ENCODE results near the gene PGS1. TPM values are rescaled to one million over a fixed set of nuclear protein-coding genes. Genes with fewer than 3 reads are reported as not detected.
A peak's percentile ranks its signal among the peaks of the same experiment; 100 is the strongest.

The PGS1 gene
- polyA plus RNA-seq, 1 donor: 52.6 TPM

DNA sequence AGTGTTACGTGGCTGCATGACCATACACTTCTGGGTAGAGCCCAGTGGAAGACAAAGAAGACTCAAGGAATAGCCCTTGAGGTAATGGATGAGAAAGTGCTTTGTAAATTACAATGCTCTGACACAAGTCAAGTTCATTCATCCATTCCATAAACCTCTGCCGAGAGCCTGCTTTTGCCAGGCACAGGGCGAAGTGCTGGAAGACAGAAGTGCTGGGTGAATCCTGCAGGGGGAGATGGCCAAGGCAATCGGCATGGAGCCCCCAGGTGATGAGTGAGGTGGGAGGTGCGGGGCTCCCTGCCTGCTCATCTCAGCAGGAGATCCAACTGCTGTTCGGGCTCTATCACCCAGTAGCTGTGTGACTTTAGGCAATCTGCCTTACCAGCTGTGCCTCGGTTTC, 15.8 kb upstream of the PGS1 start:
- no peak for DNase-seq

DNA sequence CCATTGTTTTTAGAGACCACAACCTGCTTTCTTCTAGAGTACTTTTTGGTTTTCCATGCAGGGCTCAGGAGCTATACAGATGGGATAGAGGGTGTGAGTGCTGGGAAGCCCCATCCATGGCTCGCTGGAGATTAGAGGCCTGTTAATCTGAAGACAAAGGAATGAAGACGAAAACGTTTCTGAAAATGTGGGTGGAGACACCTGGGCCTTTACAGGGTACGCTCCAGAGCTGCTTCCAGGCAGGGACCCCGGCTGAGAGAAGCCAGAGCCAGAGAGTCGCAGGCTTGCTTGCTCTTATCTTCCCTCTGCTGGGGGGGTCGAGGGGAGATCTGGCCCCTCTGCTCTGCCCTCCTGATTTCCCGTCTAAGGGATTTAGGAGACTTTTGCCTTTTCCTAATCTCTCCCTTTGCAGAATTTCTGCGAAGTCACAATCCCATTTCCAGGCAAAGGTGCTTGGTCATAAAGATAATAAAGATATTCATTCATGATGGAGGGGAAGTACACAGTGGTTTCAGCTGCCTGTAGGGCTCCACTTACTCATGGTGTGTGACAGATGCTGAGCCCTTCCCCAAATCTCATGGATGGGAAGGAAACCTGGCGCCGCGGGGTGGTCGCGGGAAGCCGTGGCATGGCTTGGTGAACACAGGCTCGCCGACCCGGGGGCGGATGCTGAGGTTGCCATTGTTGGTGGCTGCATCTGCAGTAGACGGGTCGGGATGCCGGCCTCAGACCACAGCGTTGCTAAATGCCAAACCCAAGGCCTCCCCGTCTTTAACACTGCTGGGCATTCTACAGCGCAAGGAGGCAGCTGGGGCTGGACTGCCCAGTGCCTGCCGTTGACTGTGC, 13.8 kb upstream of the PGS1 start:
- DNase-seq: no peak

DNA sequence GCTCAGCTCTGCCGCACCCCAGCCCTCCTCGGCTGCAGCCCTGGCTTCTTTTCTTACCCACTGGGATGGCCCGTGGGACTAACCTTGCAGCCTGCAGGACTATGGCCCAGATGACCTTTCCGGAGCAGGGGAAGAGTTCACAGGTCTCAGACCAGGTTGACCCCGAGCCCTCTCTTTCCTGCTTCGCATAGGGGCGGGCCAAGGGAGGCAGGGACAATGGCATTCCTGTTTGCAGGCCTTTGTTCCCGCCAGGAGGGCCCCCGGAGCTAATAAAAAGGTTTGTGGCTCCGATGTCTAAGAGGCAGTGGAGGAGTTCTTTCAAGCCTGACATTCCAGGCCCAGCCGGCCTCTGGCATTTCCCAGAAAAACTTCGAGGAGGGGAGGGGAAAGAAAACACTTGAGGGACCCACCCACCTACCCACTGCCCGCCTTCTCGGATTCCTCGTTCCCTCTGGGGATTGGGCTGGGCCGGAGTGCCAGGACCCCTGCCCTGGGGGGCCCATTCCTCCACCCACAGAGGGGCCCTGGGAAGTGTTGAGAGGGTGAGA, 12.8 kb upstream of the PGS1 start:
- peak; percentile 89 for DNase-seq

DNA sequence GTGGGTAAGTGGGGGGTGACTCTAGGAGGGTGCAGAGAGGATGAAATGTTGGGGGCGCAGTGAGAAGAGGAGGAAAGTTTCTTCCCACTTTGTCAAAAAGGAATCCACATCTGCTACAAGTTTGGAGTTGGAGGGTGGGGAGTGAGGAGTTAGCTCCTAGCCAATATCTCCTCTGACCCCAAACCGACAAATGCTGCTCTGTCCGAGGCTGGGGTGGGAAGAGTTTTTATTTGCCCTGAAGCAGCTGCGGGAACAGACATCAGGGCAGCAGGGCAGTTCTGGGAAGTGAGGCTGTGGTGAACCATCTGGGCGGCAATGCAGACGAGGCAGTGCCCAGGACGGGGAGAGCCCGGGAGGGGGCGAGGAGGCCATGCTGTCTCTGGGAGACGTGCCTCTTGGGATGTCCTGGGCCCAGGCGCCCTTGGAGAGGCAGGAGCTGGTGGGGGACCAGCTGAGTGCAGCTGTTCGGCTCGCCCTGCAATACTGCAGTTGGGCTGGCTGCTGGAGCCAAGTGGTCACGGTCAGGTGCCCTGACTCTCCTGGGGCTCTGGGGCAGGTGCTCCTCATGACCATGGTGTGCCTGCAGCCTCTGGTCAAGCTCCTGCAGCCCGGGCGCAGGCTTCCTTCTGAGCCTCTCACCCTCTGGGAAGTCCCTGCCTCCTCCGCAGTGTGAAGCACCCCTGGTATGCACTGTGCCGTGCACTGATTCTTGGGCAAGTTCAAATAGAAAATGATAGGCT, 12.2 kb upstream of the PGS1 start:
- DNase-seq: no peak

- no peak for DNase-seq
Measured at GRCh38 chr17:78367193-78367592, 11.3 kb upstream of the PGS1 start.

DNA sequence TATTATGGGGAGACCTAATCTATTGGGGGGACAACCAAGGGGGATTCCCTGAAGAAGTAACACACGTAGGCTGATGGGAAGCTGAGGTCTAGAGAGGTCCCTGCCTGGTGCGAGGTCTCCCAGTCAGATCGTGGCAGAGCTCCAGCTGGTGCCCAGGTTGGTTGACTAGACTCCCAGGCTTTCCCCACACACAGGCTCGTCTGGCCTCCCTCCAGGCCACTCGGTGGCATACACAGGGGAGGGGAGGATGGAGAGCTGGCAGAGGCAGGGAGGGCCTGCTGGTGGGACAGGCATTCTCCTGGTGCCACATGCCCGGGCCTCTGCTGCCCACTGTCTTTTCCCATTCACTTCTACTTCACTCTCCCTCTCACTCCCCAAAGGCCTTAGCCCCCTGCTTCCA, 10.1 kb upstream of the PGS1 start:
- DNase-seq: no peak

DNA sequence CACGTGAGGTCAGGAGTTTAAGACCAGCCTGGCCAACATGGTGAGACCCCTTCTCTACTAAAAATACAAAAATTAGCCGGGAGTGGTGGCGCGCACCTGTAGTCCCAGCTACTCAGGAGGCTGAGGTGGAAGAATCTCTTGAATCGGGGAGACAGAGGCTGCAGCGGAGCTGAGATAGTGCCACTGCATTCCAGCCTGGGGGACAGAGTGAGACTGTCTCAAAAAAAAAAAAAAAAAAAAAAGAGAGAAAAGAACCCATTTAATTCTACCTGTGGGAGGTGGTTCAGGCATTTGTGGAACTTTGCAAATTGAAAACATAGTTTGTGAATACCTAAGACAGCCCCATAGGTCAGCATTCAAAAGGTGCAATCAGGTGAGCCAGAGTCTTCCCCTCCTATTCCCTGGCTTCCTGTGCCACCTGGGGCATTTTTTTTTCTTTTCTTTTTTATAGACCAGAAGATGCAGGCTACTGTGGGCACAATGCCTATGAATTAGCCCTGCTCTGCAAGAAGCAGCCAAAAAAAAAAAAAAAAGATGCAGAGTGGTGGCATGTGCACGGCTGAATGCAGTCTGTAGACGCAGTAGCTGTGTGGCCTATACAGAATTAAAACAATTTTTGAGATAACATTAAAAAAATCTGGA, 9.5 kb upstream of the PGS1 start:
- no peak for DNase-seq

DNA sequence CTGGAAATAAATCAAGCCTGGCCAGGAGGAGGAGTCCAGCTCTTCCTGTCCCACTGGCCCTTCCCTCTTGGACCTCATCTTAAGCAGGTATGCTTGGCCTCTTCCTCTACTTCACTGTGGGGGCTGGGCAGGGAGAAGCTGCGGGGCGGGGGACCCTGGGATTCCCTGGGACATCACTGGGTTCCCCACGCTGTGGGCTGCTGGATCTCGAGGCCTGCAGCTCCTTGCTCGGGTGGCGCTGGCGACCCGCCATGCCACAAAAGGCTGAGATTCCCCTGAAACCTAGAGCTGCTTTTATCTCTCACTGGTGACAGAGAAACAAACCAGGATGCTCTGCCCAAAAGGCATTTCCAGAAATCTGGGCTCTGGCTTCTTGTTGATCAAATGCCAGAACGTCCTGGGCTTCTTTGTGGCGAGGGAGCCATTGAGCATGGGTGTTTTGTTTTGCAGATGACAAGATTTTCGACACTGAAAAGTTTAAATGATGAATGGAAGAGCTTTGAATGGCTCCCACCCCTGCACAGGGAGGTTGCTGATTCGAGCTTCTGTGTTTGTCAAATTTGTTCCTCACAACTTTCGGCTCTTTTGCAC, 8.6 kb upstream of the PGS1 start:
- no peak for DNase-seq

- no peak for DNase-seq
Measured at GRCh38 chr17:78371056-78371455, 7.4 kb upstream of the PGS1 start.

GRCh38 chr17:78372841-78373240, 5.6 kb upstream of the PGS1 start:
- DNase-seq: no peak

DNA sequence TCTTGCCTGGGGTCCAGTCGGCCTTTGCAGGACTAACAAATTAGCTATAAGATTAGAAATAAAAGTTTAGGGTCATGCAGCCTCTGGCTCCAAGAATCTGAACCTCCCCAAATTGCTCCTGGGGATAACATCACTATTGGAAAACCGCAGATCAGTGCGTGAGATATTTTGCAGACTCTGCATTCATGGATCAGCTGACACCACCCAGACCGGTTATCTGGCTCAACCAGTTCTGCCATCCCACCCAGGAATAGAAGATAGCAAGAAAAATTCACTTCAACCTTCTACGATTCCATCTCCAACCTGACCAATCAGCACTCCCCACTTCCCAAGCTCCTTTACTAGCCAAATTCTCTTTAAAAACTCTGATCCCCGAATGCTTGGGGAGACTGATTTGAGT, 4.3 kb upstream of the PGS1 start:
- no peak for DNase-seq

- DNase-seq: no peak
Measured at GRCh38 chr17:78374631-78375274, 3.7 kb upstream of the PGS1 start.

GRCh38 chr17:78375401-78376151, 2.9 kb upstream of the PGS1 start:
- DNase-seq: no peak

DNA sequence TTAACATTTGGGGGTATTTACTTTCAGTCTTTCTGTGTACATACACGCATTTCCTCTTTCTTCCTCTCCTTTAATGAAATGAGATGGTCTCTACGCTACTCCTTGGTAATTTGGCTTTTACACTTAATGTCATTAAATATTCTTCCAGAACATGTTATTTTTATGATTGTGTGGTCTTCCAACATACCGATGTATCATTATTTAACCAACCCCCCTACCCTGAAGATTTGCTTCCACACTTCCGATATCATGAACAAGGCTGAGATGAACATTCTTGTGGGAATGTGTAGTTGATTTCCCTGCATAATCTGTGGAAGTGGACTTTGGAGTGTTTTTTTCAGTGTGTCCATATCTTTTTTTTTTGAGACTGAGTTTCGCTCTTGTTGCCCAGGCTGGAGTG, 2.3 kb upstream of the PGS1 start:
- no peak for DNase-seq

DNA sequence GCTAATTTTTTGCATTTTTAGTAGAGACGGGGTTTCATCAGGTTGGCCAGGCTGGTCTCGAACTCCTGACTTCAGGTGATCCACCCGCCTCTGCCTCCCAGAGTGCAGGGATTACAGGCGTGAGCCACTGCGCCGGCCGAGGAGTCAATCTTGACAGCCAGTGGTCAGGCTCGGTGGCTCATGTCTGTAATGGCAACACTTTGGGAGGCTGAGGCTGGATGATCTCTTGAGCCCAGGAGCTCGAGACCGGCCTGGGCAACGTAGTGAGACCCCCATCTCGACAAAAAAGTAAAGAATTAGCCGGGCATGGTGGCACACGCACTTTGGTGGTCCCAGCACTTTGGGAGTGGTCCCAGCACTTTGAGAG, 608 bp upstream of the PGS1 start:
- DNase-seq: no peak

GRCh38 chr17:78379131-78379491, 662 bp downstream of the PGS1 start:
- DNase-seq: no peak

GRCh38 chr17:78380370-78380769, 1.9 kb downstream of the PGS1 start:
- DNase-seq: no peak

- no peak for DNase-seq
Measured at GRCh38 chr17:78381601-78382232, 3.3 kb downstream of the PGS1 start.

- no peak for DNase-seq
Measured at GRCh38 chr17:78383725-78384471, 5.4 kb downstream of the PGS1 start.
